A549 (cell line): ENCODE measurements around the gene ACER3. TPM values are rescaled to one million over a fixed set of nuclear protein-coding genes. Genes with fewer than 3 reads are reported as not detected.

Experiments used
- ATAC-seq, 2 experiments: fragments of 200-7000 bp in 1 of 2; fragments of >200 bp in 1 of 2; cut with Nextera tagmentation in 1 of 2; cut with Tn5 transposase in 1 of 2; 3 replicates each; pipeline versions ENCODE4 v1.8.0 to v1.9.1; 2018 to 2020; ENCODE audit warnings: mild to moderate bottlenecking in 1 of 2, moderate library complexity in 1 of 2
- CTCF ChIA-PET: fragments of 300-600 bp; sonication (Branson Sonifier 250); formaldehyde crosslinking; extraction: SDS; loops from one replicate; lab custom pipeline; 2021; ENCODE audit warnings: antibody characterized with exemption, inconsistent platforms; lab: Yijun Ruan, JAX
- POLR2A ChIA-PET: fragments of 350-600 bp; formaldehyde crosslinking; extraction: SDS; loops from one replicate; lab custom pipeline; 2021; ENCODE audit warnings: antibody characterized with exemption, inconsistent platforms; lab: Yijun Ruan, JAX
- DNase-seq, 2 experiments: peaks; one replicate each; pipeline versions ENCODE4 v3.0.0 to v3.0.0-alpha.2; 2011 to 2016; ENCODE audit warnings: low read depth in 1 of 2, low spot score in 1 of 2
- FAIRE-seq: peaks from 2 replicates; lab custom pipeline; 2011; peaks lifted over from hg19 to GRCh38; lab: Jason Lieb, UNC
- H3K27ac ChIP-seq, 2 experiments: fragments of >200 bp; sonication (Bioruptor Twin); formaldehyde crosslinking; 3 replicates each; pipeline ENCODE4 v1.5.1; 2016 to 2017
- H3K4me1 ChIP-seq: fragments of >200 bp; sonication (Bioruptor Twin); formaldehyde crosslinking; 3 replicates; pipeline ENCODE4 v1.6.1; 2016
- H3K4me2 ChIP-seq: fragments of >200 bp; sonication (Bioruptor Twin); formaldehyde crosslinking; 3 replicates; pipeline ENCODE4 v1.6.1; 2016
- H3K4me3 ChIP-seq: fragments of >200 bp; sonication (Bioruptor Twin); formaldehyde crosslinking; 3 replicates; pipeline ENCODE4 v1.5.1; 2016
- H3K9me3 ChIP-seq: fragments of >200 bp; sonication (Bioruptor Twin); formaldehyde crosslinking; 3 replicates; pipeline ENCODE4 v1.6.1; 2016
- CBX2 ChIP-seq: fragments of 200-600 bp; sonication (generic); IDR thresholded peaks from 2 replicates; pipeline ENCODE4 v1.6.1; 2016; ENCODE audit warnings: low read depth, mild to moderate bottlenecking, borderline replicate concordance
- CBX8 ChIP-seq: fragments of 200-600 bp; sonication (generic); IDR thresholded peaks from 2 replicates; pipeline ENCODE4 v1.6.1; 2016
- CHD2 ChIP-seq: fragments of 150-350 bp; IDR thresholded peaks from 2 replicates; pipeline ENCODE4 v1.6.1; 2014; ENCODE audit warnings: low read length; ENCODE audit not compliant: partially characterized antibody
- CHD4 ChIP-seq: fragments of 200-600 bp; sonication (generic); IDR thresholded peaks from 2 replicates; pipeline ENCODE4 v1.6.1; 2016; ENCODE audit warnings: antibody characterized with exemption, mild to moderate bottlenecking, borderline replicate concordance
- EP300 ChIP-seq, 2 experiments: fragments of >200 bp; sonication (Bioruptor Twin); formaldehyde crosslinking; IDR thresholded peaks; 2 replicates in 1 of 2; 3 replicates in 1 of 2; pipeline ENCODE4 v1.6.1; 2016 to 2017
- ESRRA ChIP-seq: fragments of 150-350 bp; IDR thresholded peaks from 2 replicates; pipeline ENCODE4 v1.6.1; 2014; ENCODE audit warnings: mild to moderate bottlenecking, low read length, borderline replicate concordance
- FOSB ChIP-seq: fragments of 250-450 bp; sonication (Bioruptor Pico); IDR thresholded peaks from 2 replicates; pipeline ENCODE4 v1.5.0; 2020; ENCODE audit warnings: mild to moderate bottlenecking, moderate library complexity
- FOXS1 ChIP-seq: fragments of 250-450 bp; sonication (Bioruptor Pico); IDR thresholded peaks from 2 replicates; pipeline ENCODE4 v1.5.0; 2020; ENCODE audit warnings: mild to moderate bottlenecking, moderate library complexity
- HOXB5 ChIP-seq: fragments of 250-450 bp; sonication (Bioruptor Pico); IDR thresholded peaks from 2 replicates; pipeline ENCODE4 v1.5.0; 2020; ENCODE audit warnings: mild to moderate bottlenecking, moderate library complexity
- MAX ChIP-seq: IDR thresholded peaks from 2 replicates; pipeline ENCODE4 v1.6.1; 2012
- POLR2A ChIP-seq: IDR thresholded peaks from 2 replicates; pipeline ENCODE4 v1.6.1; 2012; ENCODE audit warnings: mild to moderate bottlenecking, low read length
- RNF2 ChIP-seq: fragments of 200-600 bp; sonication (generic); IDR thresholded peaks from 2 replicates; pipeline ENCODE4 v1.6.1; 2016; ENCODE audit warnings: low read depth, mild to moderate bottlenecking, antibody characterized with exemption, moderate library complexity, borderline replicate concordance
- SMC3 ChIP-seq: fragments of >200 bp; sonication (Bioruptor Twin); formaldehyde crosslinking; IDR thresholded peaks from 3 replicates; pipeline ENCODE4 v1.6.1; 2018; ENCODE audit warnings: inconsistent platforms
- SREBF2 ChIP-seq: fragments of 450-650 bp; IDR thresholded peaks from 2 replicates; pipeline ENCODE4 v1.6.1; 2014; ENCODE audit warnings: mild to moderate bottlenecking, moderate library complexity
- ZC3H11A ChIP-seq: fragments of 450-650 bp; IDR thresholded peaks from 2 replicates; pipeline ENCODE4 v1.6.1; 2014; ENCODE audit warnings: antibody characterized with exemption, mild to moderate bottlenecking
- ZFP36 ChIP-seq: fragments of 450-650 bp; IDR thresholded peaks from 2 replicates; pipeline ENCODE4 v1.6.1; 2014; ENCODE audit warnings: borderline replicate concordance; ENCODE audit not compliant: partially characterized antibody
- ZSCAN20 ChIP-seq: fragments of 250-450 bp; sonication (Bioruptor Pico); IDR thresholded peaks from 2 replicates; pipeline ENCODE4 v1.8.0; 2022; ENCODE audit warnings: mild to moderate bottlenecking, moderate library complexity
- WGBS: methylation state at CpG from one replicate; pipeline ENCODE4 v1.1.6; 2017; ENCODE audit errors: missing lambda C conversion rate; 5-methylcytosine and 5-hydroxymethylcytosine counted together
- polyA plus RNA-seq, 4 experiments: library from polyadenylated mRNA; depleted of rRNA in 3 of 4; stranded (reverse); fragments of >200 nt; fragmentation: RNase III in 1 of 4; extraction: RNeasy Plus Mini Kit Qiagen cat#74134 plus additional on column Dnase treatment in 1 of 4; gene quantifications; 2 replicates in 3 of 4; 3 replicates in 1 of 4; pipeline ENCODE4 v1.2.3, GENCODE V29; 2011 to 2017
- TF ChIP-seq, protein P1 (sequence below): fragments of 200-600 bp; sonication (generic); IDR thresholded peaks from 2 replicates; pipeline ENCODE4 v1.6.1; 2016; ENCODE audit warnings: antibody characterized with exemption, mild to moderate bottlenecking, moderate library complexity
- TF ChIP-seq, protein P2 (sequence below): IDR thresholded peaks from 2 replicates; pipeline ENCODE4 v1.6.1; 2012; ENCODE audit warnings: low read depth, borderline replicate concordance
- TF ChIP-seq, protein P3 (sequence below): fragments of >200 bp; sonication (Bioruptor Twin); formaldehyde crosslinking; IDR thresholded peaks from 2 replicates; pipeline ENCODE4 v1.6.1; 2016

Gene ACER3
- polyA plus RNA-seq, 2 of the 4 experiments (the other 2 are of a cell fraction) = 16.0 to 46.6 TPM

DNA sequence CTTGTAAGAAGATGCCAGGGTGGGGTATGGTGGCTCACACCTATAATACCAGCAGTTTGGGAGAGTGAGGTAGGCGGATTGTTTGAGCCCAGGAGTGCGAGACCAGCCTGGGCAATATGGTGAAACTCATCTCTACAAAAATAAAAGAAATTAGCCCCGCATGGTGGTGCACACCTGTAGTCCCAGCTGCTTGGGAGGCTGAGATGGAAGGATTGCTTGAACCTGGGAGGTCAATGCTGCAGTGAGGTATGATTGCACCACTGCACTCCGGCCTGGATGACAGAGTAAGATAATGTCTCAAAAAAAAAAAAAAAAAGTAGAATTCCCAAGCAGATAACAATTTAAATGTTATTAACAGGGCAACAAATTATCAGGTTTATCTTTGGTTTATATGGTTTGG is 20.2 kb downstream of the ACER3 start (continued):
- TF ChIP-seq, protein P1, sequence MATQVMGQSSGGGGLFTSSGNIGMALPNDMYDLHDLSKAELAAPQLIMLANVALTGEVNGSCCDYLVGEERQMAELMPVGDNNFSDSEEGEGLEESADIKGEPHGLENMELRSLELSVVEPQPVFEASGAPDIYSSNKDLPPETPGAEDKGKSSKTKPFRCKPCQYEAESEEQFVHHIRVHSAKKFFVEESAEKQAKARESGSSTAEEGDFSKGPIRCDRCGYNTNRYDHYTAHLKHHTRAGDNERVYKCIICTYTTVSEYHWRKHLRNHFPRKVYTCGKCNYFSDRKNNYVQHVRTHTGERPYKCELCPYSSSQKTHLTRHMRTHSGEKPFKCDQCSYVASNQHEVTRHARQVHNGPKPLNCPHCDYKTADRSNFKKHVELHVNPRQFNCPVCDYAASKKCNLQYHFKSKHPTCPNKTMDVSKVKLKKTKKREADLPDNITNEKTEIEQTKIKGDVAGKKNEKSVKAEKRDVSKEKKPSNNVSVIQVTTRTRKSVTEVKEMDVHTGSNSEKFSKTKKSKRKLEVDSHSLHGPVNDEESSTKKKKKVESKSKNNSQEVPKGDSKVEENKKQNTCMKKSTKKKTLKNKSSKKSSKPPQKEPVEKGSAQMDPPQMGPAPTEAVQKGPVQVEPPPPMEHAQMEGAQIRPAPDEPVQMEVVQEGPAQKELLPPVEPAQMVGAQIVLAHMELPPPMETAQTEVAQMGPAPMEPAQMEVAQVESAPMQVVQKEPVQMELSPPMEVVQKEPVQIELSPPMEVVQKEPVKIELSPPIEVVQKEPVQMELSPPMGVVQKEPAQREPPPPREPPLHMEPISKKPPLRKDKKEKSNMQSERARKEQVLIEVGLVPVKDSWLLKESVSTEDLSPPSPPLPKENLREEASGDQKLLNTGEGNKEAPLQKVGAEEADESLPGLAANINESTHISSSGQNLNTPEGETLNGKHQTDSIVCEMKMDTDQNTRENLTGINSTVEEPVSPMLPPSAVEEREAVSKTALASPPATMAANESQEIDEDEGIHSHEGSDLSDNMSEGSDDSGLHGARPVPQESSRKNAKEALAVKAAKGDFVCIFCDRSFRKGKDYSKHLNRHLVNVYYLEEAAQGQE = no peak
- TF ChIP-seq, all 56 proteins: peak for 0

DNA sequence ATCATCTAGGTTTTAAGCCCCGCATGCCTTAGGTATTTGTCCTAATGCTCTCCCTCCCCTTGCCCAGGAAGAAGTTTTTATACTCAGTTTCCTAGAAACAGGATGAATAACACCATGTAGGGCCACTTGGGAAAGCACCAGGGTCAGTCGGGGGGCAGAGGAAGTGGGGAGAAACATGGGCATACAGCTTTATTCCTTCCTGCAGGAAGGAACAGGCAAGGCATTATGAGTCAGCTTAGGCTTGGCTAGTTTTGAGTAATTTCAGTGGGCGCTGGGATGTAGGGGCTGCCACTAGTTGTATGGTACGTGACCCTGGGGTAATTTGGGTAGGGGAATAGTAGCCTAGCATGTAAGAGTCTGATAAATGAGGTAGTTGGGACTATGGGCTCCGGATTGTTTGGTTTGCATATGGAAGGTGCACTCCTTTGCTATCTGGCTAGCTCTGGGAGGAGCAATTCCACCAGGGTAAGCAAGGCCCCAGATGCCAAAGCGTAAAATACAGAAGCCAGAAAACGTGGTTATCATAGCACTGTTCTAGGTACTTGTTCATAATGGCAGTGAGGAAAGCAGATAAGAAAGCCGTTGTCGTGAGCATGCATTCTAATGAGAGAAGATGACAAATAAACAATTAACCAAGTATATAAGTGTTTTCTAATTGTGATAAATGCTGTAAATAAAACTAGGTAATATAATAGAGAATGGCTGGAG is 24.8 kb downstream of the ACER3 start:
- FAIRE-seq = no peak
- CTCF ChIA-PET = no interaction called here

GRCh38 chr11:76888989-76889388 is 28.3 kb downstream of the ACER3 start:
- Histone ChIP-seq H3K27ac (no peak overlapping the region), H3K4me3 (no peak overlapping the region), H3K9me3 (no peaks in the 10 kb centered on the region), H3K4me1 (peaks cover 16% of the 10 kb centered on the region), H3K4me2 (peak overlapping the region; percentile 9; the same call in 1 of the 3 replicates)
- ChIA-PET CTCF (interaction anchor here (1.4 to 2.4 kb wide), 3 partner anchors 30 to 159 kb away, joined by 4 to 12 read pairs (median 6); no protein-coding TSS in a partner anchor), POLR2A (no interaction called here)
- ATAC-seq (peak in 1 of 2 experiments; percentile 49; a peak in 4 of 6 replicates), FAIRE-seq (no peak), DNase-seq (no peak)
- TF ChIP-seq CBX2 = no peak
- no peak for TF ChIP-seq CHD2
- no peak for TF ChIP-seq ZC3H11A
- no peak for TF ChIP-seq ZSCAN20 (CRISPR knock-in tag)
- no peak for TF ChIP-seq RNF2
- no peak for TF ChIP-seq SMC3
- TF ChIP-seq MAX = no peak
- no peak for TF ChIP-seq EP300 (IDR thresholded peaks at IDR 0.05)
- no peak for TF ChIP-seq POLR2A
- TF ChIP-seq, protein P2, sequence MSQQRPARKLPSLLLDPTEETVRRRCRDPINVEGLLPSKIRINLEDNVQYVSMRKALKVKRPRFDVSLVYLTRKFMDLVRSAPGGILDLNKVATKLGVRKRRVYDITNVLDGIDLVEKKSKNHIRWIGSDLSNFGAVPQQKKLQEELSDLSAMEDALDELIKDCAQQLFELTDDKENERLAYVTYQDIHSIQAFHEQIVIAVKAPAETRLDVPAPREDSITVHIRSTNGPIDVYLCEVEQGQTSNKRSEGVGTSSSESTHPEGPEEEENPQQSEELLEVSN = no peak
- no peak for TF ChIP-seq FOSB
- no peak for TF ChIP-seq CHD4
- no peak for TF ChIP-seq CBX8
- 50% methylated on average over 1 of the region's 1 CpG for WGBS

More for the DNA sequence above, 24.8 kb downstream of the ACER3 start:
- Histone ChIP-seq H3K27ac (no peak overlapping the region), H3K4me3 (no peak overlapping the region), H3K9me3 (no peaks in the 10 kb centered on the region), H3K4me2 (no peak overlapping the region), H3K4me1 (peaks cover 11% of the 10 kb centered on the region)
- TF ChIP-seq FOXS1 (CRISPR knock-in tag) = no peak
- no peak for TF ChIP-seq ESRRA
- POLR2A ChIA-PET = no interaction called here
- ATAC-seq (peak in 1 of 2 experiments; percentile 32; a peak in 2 of 6 replicates), DNase-seq (peak in 1 of 2 experiments; percentile 6)
- WGBS = 88% methylated on average over 9 of the region's 9 CpGs

DNA sequence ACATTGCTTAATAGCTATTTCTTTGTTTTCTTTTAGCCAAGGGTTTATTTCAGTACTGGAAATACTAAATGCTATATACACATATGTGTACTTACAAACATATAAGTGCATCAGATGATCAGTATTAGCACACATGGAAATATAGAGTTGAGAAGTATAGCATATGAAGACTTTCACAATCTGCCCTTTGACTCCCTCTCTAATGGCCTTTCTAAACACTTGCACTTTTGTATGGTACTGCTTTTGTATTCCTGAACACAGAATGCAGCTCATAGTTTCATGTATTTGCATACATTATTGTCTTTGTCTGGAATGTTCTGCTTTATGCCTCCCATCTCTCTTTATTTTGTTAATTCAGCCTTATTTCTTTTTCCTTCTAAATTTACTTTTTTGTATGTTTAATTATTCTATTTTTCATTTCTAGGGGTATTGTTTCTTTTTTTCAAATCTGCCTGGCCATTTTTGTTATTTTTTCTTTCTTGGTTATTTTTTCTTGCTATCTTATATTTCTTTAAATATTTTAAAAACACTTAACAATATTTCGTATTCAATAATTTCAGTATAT is 28.8 kb downstream of the ACER3 start:
- DNase-seq (no peak), ATAC-seq (no peak), FAIRE-seq (no peak)
- ChIA-PET POLR2A (no interaction called here), CTCF (interaction anchor here (1.4 to 2.4 kb wide), 2 partner anchors 156 to 158 kb away, joined by 4 to 6 read pairs; no protein-coding TSS in a partner anchor)
- peaks cover 16% of the 10 kb centered on the region for H3K4me1 ChIP-seq
- no peak overlapping the region for H3K4me2 ChIP-seq
- no peak for TF ChIP-seq HOXB5 (CRISPR knock-in tag)
- TF ChIP-seq CBX2 = no peak
- TF ChIP-seq, protein P3, sequence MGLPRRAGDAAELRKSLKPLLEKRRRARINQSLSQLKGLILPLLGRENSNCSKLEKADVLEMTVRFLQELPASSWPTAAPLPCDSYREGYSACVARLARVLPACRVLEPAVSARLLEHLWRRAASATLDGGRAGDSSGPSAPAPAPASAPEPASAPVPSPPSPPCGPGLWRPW = no peak
- no peak for TF ChIP-seq ZFP36
- no peak for TF ChIP-seq SREBF2
- TF ChIP-seq CHD4 = no peak
- H3K4me3 ChIP-seq = no peak overlapping the region
- WGBS = 89% methylated on average over 1 of the region's 1 CpG
- no peaks in the 10 kb centered on the region for H3K9me3 ChIP-seq
- H3K27ac ChIP-seq = no peak overlapping the region
